BLaER1 treated with 17β-estradiol and CSF1 and Interleukin-3, amounts not matched to agents 10 nM and 100 nM (cell line): ENCODE data around the gene NUP214.

Source experiments
- H3K27ac ChIP-seq, 11 experiments: shearing (Covaris generic); formaldehyde crosslinking; 2 replicates each; pipeline ENCODE4 v1.8.1; 2022
- H3K27me3 ChIP-seq, 11 experiments: shearing (Covaris generic); formaldehyde crosslinking; 2 replicates each; pipeline ENCODE4 v1.8.1; 2022
- H3K36me3 ChIP-seq, 11 experiments: shearing (Covaris generic); formaldehyde crosslinking; 2 replicates each; pipeline ENCODE4 v1.8.1; 2022
- H3K4me1 ChIP-seq, 10 experiments: shearing (Covaris generic); formaldehyde crosslinking; 2 replicates each; pipeline ENCODE4 v1.8.1; 2022
- H3K4me2 ChIP-seq, 11 experiments: shearing (Covaris generic); formaldehyde crosslinking; 2 replicates each; pipeline ENCODE4 v1.8.1; 2022
- H3K4me3 ChIP-seq, 10 experiments: shearing (Covaris generic); formaldehyde crosslinking; 2 replicates each; pipeline ENCODE4 v1.8.1; 2022
- H3K9ac ChIP-seq, 11 experiments: shearing (Covaris generic); formaldehyde crosslinking; 2 replicates each; pipeline ENCODE4 v1.8.1; 2022
- H3K9me3 ChIP-seq, 11 experiments: shearing (Covaris generic); formaldehyde crosslinking; replicated peaks in 1 of 11; 2 replicates each; pipeline ENCODE4 v1.8.1; 2022
- H4K20me1 ChIP-seq, 11 experiments: shearing (Covaris generic); formaldehyde crosslinking; 2 replicates each; pipeline ENCODE4 v1.8.1; 2022
- Cebpa-rat ChIP-seq, 11 experiments: shearing (Covaris generic); IDR thresholded peaks; 2 replicates each; pipeline ENCODE4 v1.8.1; 2022

Gene NUP214

GRCh38 chr9:131085370-131086122 is 39.8 kb upstream of the NUP214 start:
- Histone ChIP-seq H4K20me1 (no peaks in the 10 kb centered on the region), H3K27me3 (no peaks in the 10 kb centered on the region), H3K9me3 (no peaks in the 10 kb centered on the region), H3K9ac (no peak overlapping the region), H3K36me3 (no peaks in the 10 kb centered on the region), H3K4me2 (peak overlapping the region in 9 of 11 experiments; percentile 46 to 73 (median 60); a peak in 11 of 22 replicates), H3K4me1 (peaks cover 9 to 33% (median 19%) of the 10 kb centered on the region in 10 experiments), H3K4me3 (no peak overlapping the region), H3K27ac (peak overlapping the region in 3 of 11 experiments; percentile 30 to 61 (median 39); a peak in 5 of 22 replicates)
- no peak for TF ChIP-seq Cebpa-rat (IDR thresholded peaks at IDR 0.05)

GRCh38 chr9:131087354-131087893 is 38.0 kb upstream of the NUP214 start:
- Histone ChIP-seq H3K4me2 (no peak overlapping the region), H3K4me1 (peaks cover 9 to 33% (median 19%) of the 10 kb centered on the region in 10 experiments), H3K36me3 (no peaks in the 10 kb centered on the region), H3K9me3 (no peaks in the 10 kb centered on the region), H3K9ac (no peak overlapping the region), H3K27ac (no peak overlapping the region), H4K20me1 (peaks cover 0 to 1% (median 0%) of the 10 kb centered on the region in 11 experiments; a peak in 1 of 22 replicates), H3K27me3 (no peaks in the 10 kb centered on the region), H3K4me3 (no peak overlapping the region)
- no peak for TF ChIP-seq Cebpa-rat (IDR thresholded peaks at IDR 0.05)

GRCh38 chr9:131090025-131090787 is 35.2 kb upstream of the NUP214 start:
- no peak overlapping the region for H3K4me3 ChIP-seq
- peaks cover 0 to 20% (median 4%) of the 10 kb centered on the region in 10 experiments; a peak in 15 of 20 replicates for H3K4me1 ChIP-seq
- H3K27ac ChIP-seq = no peak overlapping the region
- H4K20me1 ChIP-seq = peaks cover 0 to 11% (median 0%) of the 10 kb centered on the region in 11 experiments; a peak in 3 of 22 replicates
- no peak for TF ChIP-seq Cebpa-rat (IDR thresholded peaks at IDR 0.05)
- peak overlapping the region in 3 of 11 experiments; percentile 10 to 26 (median 26); a peak in 3 of 22 replicates for H3K4me2 ChIP-seq
- H3K9ac ChIP-seq = no peak overlapping the region
- H3K36me3 ChIP-seq = no peaks in the 10 kb centered on the region
- peaks cover 7 to 16% (median 10%) of the 10 kb centered on the region in 11 experiments for H3K27me3 ChIP-seq
- no peaks in the 10 kb centered on the region for H3K9me3 ChIP-seq

- no peak overlapping the region for H3K4me3 ChIP-seq
- no peak for TF ChIP-seq Cebpa-rat (IDR thresholded peaks at IDR 0.05)
- peaks cover 18 to 29% (median 22%) of the 10 kb centered on the region in 11 experiments for H3K27me3 ChIP-seq
- H3K27ac ChIP-seq = no peak overlapping the region
- H3K9ac ChIP-seq = peak overlapping the region in 1 of 11 experiments; percentile 9; a peak in 1 of 22 replicates
- 0 out of 22 replicates have a peak overlapping the region, but pooled peaks of 1 of the 11 experiments have one; percentile 7 for H3K4me2 ChIP-seq
- no peaks in the 10 kb centered on the region for H3K9me3 ChIP-seq
- no peaks in the 10 kb centered on the region for H3K36me3 ChIP-seq
- peaks cover 0 to 18% (median 0%) of the 10 kb centered on the region in 11 experiments; a peak in 3 of 22 replicates for H4K20me1 ChIP-seq
- peaks cover 0 to 21% (median 7%) of the 10 kb centered on the region in 10 experiments; a peak in 16 of 20 replicates for H3K4me1 ChIP-seq
These were observed 33.9 kb upstream of the NUP214 start for GRCh38 chr9:131091352-131091992.

- no peak for TF ChIP-seq Cebpa-rat (IDR thresholded peaks at IDR 0.05)
- peaks cover 24 to 35% (median 28%) of the 10 kb centered on the region in 11 experiments for H3K27me3 ChIP-seq
- no peak overlapping the region for H3K4me2 ChIP-seq
- no peak overlapping the region for H3K9ac ChIP-seq
- H4K20me1 ChIP-seq = peaks cover 0 to 24% (median 0%) of the 10 kb centered on the region in 11 experiments; a peak in 4 of 22 replicates
- no peaks in the 10 kb centered on the region for H3K9me3 ChIP-seq
- no peak overlapping the region for H3K27ac ChIP-seq
- peaks cover 5 to 26% (median 12%) of the 10 kb centered on the region in 10 experiments; a peak in 17 of 20 replicates for H3K4me1 ChIP-seq
- H3K4me3 ChIP-seq = no peak overlapping the region
- no peaks in the 10 kb centered on the region for H3K36me3 ChIP-seq
These were observed 33.4 kb upstream of the NUP214 start for GRCh38 chr9:131092030-131092429.

- Histone ChIP-seq H3K36me3 (no peaks in the 10 kb centered on the region), H3K27me3 (peaks cover 32 to 42% (median 35%) of the 10 kb centered on the region in 11 experiments), H3K9ac (no peak overlapping the region), H3K4me2 (no peak overlapping the region), H3K4me3 (no peak overlapping the region), H3K4me1 (peaks cover 6 to 32% (median 20%) of the 10 kb centered on the region in 10 experiments; a peak in 19 of 20 replicates), H3K9me3 (no peaks in the 10 kb centered on the region), H3K27ac (no peak overlapping the region), H4K20me1 (peaks cover 0 to 31% (median 0%) of the 10 kb centered on the region in 11 experiments; a peak in 5 of 22 replicates)
- no peak for TF ChIP-seq Cebpa-rat (IDR thresholded peaks at IDR 0.05)
These were observed 32.6 kb upstream of the NUP214 start for GRCh38 chr9:131092548-131093440.

- no peak overlapping the region for H3K4me3 ChIP-seq
These were observed 31.4 kb upstream of the NUP214 start for GRCh38 chr9:131094015-131094414.

More at GRCh38 chr9:131094015-131094414, 31.4 kb upstream of the NUP214 start:
- Histone ChIP-seq H3K27me3 (peaks cover 37 to 52% (median 42%) of the 10 kb centered on the region in 11 experiments), H3K4me1 (peaks cover 12 to 44% (median 32%) of the 10 kb centered on the region in 10 experiments; a peak in 19 of 20 replicates), H3K9ac (no peak overlapping the region), H4K20me1 (peaks cover 0 to 36% (median 0%) of the 10 kb centered on the region in 11 experiments; a peak in 6 of 22 replicates), H3K4me2 (no peak overlapping the region), H3K27ac (no peak overlapping the region), H3K9me3 (no peaks in the 10 kb centered on the region), H3K36me3 (no peaks in the 10 kb centered on the region)
- TF ChIP-seq Cebpa-rat (IDR thresholded peaks at IDR 0.05) = no peak
